Aorta (tissue), 5 donors: ENCODE data around the gene MMP10. TPM values are rescaled to one million over a fixed set of nuclear protein-coding genes. Genes with fewer than 3 reads are reported as not detected.

Source experiments
- ATAC-seq: fragments of 200-7000 bp; cut with Tn5 transposase; one replicate; pipeline ENCODE4 v1.9.1; 2022; ENCODE audit warnings: moderate library complexity; ENCODE audit not compliant: low FRiP score
- DNase-seq, 2 donors: peaks; one replicate each; pipeline ENCODE4 v3.0.0-alpha.2; 2020
- H3K27ac ChIP-seq, 2 donors: one replicate each; pipeline ENCODE4 v1.5.1; 2013; ENCODE audit warnings: low read length in 2 of 2, mild to moderate bottlenecking in 2 of 2, moderate library complexity in 2 of 2, control low read depth in 1 of 2, inconsistent platforms in 1 of 2, low read depth in 1 of 2
- H3K27me3 ChIP-seq, 2 donors: one replicate each; pipeline ENCODE4 v1.6.1; 2013; ENCODE audit warnings: control low read depth in 1 of 2, low read length in 1 of 2, mild to moderate bottlenecking in 1 of 2, moderate library complexity in 1 of 2; ENCODE audit not compliant: insufficient read depth in 2 of 2, control insufficient read depth in 1 of 2
- H3K36me3 ChIP-seq, 2 donors: one replicate each; pipeline ENCODE4 v1.6.1; 2013; ENCODE audit warnings: control low read depth in 1 of 2, low read length in 1 of 2, mild to moderate bottlenecking in 1 of 2; ENCODE audit not compliant: insufficient read depth in 2 of 2, control insufficient read depth in 1 of 2
- H3K4me1 ChIP-seq, 2 donors: one replicate each; pipeline ENCODE4 v1.6.1; 2013; ENCODE audit warnings: low read length in 2 of 2, control low read depth in 1 of 2, mild to moderate bottlenecking in 1 of 2, moderate library complexity in 1 of 2; ENCODE audit not compliant: insufficient read depth in 2 of 2, control insufficient read depth in 1 of 2
- H3K4me3 ChIP-seq, 2 donors: one replicate each; pipeline ENCODE4 v1.5.1; 2013; ENCODE audit warnings: low read length in 2 of 2, control low read depth in 1 of 2, mild to moderate bottlenecking in 1 of 2
- H3K9me3 ChIP-seq: one replicate; pipeline ENCODE4 v1.6.1; 2013; ENCODE audit warnings: mild to moderate bottlenecking, low read length; ENCODE audit not compliant: control insufficient read depth
- WGBS, 2 donors: extraction: QIAGEN DNeasy Blood & Tissue Kit; methylation state at CpG; one replicate each; pipeline ENCODE4 v1.1.7; 2013; 5-methylcytosine and 5-hydroxymethylcytosine counted together
- intact Hi-C, 2 donors: fragments of 100-400 bp; cut with DNase I; formaldehyde crosslinking; loops; one replicate each; pipeline versions ENCODE4 v1.14.2 to v1.15.0; 2022
- long read RNA-seq, 2 donors: library from polyadenylated mRNA; unstranded; transcript quantifications; one replicate each; pipeline ENCODE4 v2.0.0, GENCODE V29; 2020 to 2021
- polyA plus RNA-seq, 2 donors: library from polyadenylated mRNA; stranded (reverse); fragments of 200-250 nt; gene quantifications; one replicate each; pipeline ENCODE4 v1.2.3, GENCODE V29; 2013
- total RNA-seq, 2 donors: library from RNA; stranded (reverse); fragmentation: NEBNext Ultra II Directional; extraction: Animal tissue kit (Norgen Biotek cat#: 25700); gene quantifications; one replicate each; pipeline ENCODE4 v1.2.1, GENCODE V29; 2021
- donor health status: healthy with polysubstance abuse.
- donor health status: Bipolar disorder and iron deficiency.
- donor health status: DM: no; HTN: no; CAD: no.
- donor health status: DM: no; HTN: no; CAD: no.
- donor health status: DM: yes; HTN: yes; CAD: no.

MMP10 gene
- total RNA-seq (not detected), polyA plus RNA-seq (under 1 TPM in 1 of 2 donors, not detected in 1; 0.38 TPM)
- long read RNA-seq, donor 1 = 0 reads
- long read RNA-seq, donor 2 = 0 reads

DNA sequence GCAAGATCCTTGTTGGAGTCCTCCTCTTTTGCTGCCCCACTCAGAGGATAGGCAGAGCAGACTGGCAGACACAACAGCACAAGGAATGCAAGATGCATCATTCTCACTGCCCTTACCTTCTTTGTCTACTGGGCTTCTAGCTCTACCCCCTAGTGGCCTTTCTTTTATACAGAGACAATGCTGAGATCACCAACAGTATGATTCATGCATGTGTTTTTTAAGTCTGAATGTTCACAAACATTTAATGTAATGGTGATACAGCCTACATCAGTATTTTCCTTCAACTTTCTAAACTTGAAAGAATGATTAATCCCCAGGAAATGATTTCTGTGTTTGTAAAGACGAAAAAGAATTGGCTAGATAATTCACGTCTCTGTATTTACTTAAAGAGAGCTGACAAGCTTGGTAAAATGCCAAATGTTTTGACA, at the start of gene MMP10:
MMP10 (minus strand) TSS at position 138 of the 428 bp plus-strand sequence; CDS start at position 101, 37 bp downstream.
- DNase-seq (no peak), ATAC-seq (no peak)
- intact Hi-C loops = no loop called here
- H3K4me1 ChIP-seq = no peaks in the 10 kb centered on the region
- no peak within 1 kb of the TSS for H3K4me3 ChIP-seq
- no peaks in the 10 kb centered on the region for H3K36me3 ChIP-seq
- no peaks in the 10 kb centered on the region for H3K27me3 ChIP-seq
- H3K27ac ChIP-seq = no peak within 1 kb of the TSS
- no peaks in the 10 kb centered on the region for H3K9me3 ChIP-seq
- WGBS, 2 donors = 0 to 1% methylated on average over 2 of the region's 2 CpGs

DNA sequence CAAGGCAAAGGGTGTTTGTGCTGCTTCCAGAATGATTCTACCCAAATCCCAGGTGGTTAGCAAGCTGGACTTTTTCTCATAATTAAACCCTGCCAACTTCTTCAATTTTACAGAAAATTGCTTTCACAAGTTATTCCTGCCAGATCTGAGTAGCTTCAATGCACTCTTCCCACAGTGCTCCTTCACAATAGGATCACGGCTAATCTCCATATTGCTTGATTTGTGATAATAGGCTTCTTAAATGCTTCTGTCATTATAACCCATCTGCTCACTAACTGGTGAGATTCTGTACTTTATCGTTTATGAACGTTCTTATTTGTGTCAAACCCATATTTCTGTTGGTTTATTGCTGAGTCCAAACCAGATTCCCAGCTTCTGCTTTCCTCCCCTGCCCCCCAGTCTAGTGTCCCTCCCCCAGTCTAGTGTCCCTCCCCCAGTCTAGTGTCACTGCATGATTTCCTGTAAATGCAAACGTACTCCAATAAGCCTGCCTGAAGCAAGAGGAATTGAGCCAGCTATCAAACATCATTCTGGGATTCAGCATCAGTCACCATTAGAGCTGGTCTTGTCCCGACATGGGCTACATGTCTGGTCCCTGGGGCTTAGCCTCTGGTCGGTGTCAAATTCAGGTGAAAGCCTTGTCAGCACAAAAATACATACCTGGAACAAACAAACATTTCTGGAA, 49.0 kb upstream of the MMP10 start:
- intact Hi-C loops = no loop called here
- 61 to 63% methylated on average over 6 of the region's 6 CpGs for WGBS, 2 donors
- no peak for DNase-seq
- Histone ChIP-seq H3K27ac (no peak overlapping the region), H3K4me1 (no peaks in the 10 kb centered on the region), H3K27me3 (peaks cover 0 to 2% of the 10 kb centered on the region in 2 donors), H3K4me3 (no peak overlapping the region), H3K36me3 (no peaks in the 10 kb centered on the region), H3K9me3 (no peaks in the 10 kb centered on the region)
- no peak for ATAC-seq

DNA sequence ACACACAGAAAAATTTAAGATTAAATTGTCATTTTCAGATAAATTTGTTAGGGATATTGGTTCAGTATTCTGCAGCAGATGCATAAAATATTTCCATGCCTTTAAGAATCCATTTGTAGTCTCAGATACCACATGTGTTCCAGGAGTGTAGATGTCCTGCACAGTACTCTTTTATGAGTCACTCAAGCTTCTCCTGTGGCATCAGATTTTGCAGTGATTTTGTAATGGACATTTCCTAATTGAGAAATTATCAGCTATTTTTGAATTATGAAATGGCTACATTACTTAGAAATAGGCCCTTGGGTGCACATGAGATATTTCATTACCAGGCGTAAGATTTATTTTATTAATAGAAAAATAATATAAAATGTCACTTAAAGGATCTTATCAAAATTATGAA, 44.1 kb upstream of the MMP10 start:
- Histone ChIP-seq H3K4me1 (no peaks in the 10 kb centered on the region), H3K27ac (no peak overlapping the region), H3K36me3 (no peaks in the 10 kb centered on the region), H3K9me3 (no peaks in the 10 kb centered on the region), H3K4me3 (no peak overlapping the region), H3K27me3 (no peaks in the 10 kb centered on the region)
- ATAC-seq = no peak
- WGBS, 2 donors = 96 to 98% methylated on average over 1 of the region's 1 CpG
- intact Hi-C loops = no loop called here
- no peak for DNase-seq

DNA sequence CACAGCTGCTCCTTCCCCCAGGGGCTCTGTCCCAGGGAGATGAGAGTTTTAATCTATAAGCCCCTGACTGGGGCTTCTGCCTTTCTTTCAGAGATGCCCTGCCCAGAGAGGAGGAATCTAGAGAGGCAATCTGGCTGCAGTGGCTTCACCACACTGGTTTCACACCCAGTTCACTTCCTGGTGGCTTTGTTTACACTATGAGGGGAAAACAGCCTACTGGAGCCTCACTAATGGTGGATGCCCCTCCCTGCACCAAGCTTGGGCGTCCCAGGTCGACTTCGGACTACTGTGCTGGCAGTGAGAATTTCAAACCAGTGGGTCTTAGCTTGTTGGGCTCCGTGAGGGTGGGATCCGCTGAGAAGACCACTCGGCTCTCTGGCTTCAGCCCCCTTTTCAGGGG, 39.1 kb upstream of the MMP10 start:
- Histone ChIP-seq H3K27ac (no peak overlapping the region), H3K36me3 (no peaks in the 10 kb centered on the region), H3K9me3 (no peaks in the 10 kb centered on the region), H3K27me3 (no peaks in the 10 kb centered on the region), H3K4me3 (no peak overlapping the region), H3K4me1 (no peaks in the 10 kb centered on the region)
- WGBS, 2 donors = 71 to 82% methylated on average over 6 of the region's 6 CpGs
- intact Hi-C loops = no loop called here
- DNase-seq (no peak), ATAC-seq (no peak)

DNA sequence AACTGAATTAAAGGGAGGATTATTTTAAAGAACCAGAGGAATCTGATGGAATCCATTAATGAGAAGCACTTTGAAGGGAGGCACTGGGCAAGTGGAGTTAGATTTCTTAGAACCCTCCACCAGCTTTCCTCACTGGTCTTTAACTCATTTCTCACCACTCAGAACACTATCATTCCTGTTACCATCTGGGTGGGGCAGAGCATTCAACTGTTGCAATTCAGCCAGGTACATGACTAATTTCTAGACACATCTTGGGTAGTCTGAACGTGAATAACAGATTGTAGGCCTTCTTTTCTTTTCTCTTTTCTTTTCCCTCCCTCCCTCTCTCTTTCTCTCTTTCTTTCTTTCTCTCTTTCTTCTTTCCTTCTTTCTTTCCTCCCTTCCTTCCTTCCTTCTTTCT, 33.1 kb upstream of the MMP10 start:
- ATAC-seq (no peak), DNase-seq (no peak)
- Histone ChIP-seq H3K4me3 (no peak overlapping the region), H3K9me3 (no peaks in the 10 kb centered on the region), H3K36me3 (no peaks in the 10 kb centered on the region), H3K27ac (no peak overlapping the region), H3K27me3 (no peaks in the 10 kb centered on the region), H3K4me1 (no peaks in the 10 kb centered on the region)
- 78 to 80% methylated on average over 1 of the region's 1 CpG for WGBS, 2 donors
- intact Hi-C loops = no loop called here

DNA sequence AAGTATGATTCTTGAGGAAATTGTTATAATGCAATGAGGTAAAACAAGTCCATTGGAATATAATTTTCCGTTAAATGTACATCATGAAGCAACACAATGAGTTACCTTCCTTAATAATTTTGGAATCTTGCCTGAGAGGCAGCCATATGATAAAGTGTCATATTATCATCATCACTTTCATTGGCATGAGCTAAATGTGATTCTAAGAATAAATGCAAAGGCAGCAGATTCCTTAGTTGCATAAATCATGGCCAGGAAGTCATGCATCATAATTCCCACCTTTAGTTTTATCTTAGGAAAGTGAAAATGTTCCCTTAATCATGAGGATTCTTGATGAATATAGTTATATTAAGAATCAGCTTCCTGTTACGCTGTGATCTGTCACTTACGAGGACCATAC, 31.8 kb upstream of the MMP10 start:
- WGBS, 2 donors = 64 to 66% methylated on average over 3 of the region's 3 CpGs
- Histone ChIP-seq H3K4me1 (no peaks in the 10 kb centered on the region), H3K4me3 (no peak overlapping the region), H3K36me3 (no peaks in the 10 kb centered on the region), H3K9me3 (no peaks in the 10 kb centered on the region), H3K27ac (no peak overlapping the region), H3K27me3 (no peaks in the 10 kb centered on the region)
- DNase-seq (no peak), ATAC-seq (no peak)
- intact Hi-C loops = no loop called here

DNA sequence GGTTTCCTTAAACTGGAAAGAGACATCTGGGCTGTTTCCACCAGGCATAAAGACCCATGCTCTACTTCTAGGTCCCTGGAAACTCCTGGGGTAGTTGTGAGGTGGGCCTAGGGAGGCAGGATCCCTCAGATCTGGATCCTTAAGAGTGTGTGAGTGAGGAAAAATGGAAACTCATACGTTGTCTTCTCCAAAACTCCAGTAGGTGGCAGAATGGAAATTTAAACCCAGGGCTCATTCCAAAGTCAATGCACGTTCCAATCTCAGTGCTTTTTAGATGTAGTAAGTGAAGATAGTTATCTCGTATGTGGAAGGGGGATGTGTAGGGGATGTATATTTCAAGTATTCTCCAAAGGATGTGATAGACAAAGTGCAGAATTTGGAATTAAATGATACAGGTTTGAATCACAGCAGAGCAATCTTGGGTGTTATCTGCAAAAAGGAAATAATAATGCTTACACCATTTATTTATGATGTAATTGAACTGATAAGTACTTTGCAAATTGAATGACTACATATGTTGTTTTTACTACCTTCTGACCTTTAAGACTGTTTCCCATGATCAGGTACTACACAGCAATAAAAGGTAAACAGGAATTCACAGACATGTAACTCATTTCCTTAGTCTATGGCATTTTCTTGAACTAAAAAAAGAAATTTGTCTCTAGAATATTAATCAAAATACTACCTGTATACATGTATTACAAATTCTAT, 30.7 kb upstream of the MMP10 start:
- Histone ChIP-seq H3K36me3 (no peaks in the 10 kb centered on the region), H3K9me3 (no peaks in the 10 kb centered on the region), H3K27me3 (no peaks in the 10 kb centered on the region), H3K4me3 (no peak overlapping the region), H3K4me1 (no peaks in the 10 kb centered on the region), H3K27ac (no peak overlapping the region)
- ATAC-seq = no peak
- no peak for DNase-seq
- WGBS, 2 donors = 3 to 4% methylated on average over 3 of the region's 3 CpGs
- intact Hi-C loops = no loop called here

DNA sequence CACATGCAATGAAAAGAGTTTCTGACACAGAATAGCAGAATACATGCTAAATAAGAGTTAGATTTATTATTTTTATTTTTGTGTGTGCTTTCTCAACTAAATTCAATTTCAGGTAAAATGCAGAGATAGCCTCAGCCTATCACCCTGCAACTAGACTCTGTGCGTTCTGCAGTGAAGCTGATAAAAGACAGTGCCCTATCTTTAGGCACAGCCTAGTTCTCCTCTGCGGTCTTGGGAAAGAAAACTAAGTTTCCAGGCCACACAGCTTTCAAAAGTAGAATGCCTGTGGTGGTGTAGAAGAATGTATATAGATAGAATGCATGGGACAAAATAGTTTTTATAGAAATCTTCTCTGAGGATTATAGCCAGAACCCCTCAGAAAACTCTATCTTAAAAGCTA, 29.5 kb upstream of the MMP10 start:
- Histone ChIP-seq H3K9me3 (no peaks in the 10 kb centered on the region), H3K27ac (no peak overlapping the region), H3K4me1 (no peaks in the 10 kb centered on the region), H3K36me3 (no peaks in the 10 kb centered on the region), H3K27me3 (no peaks in the 10 kb centered on the region), H3K4me3 (no peak overlapping the region)
- DNase-seq (no peak), ATAC-seq (no peak)
- WGBS, 2 donors = 67 to 73% methylated on average over 2 of the region's 2 CpGs
- intact Hi-C loops = no loop called here

DNA sequence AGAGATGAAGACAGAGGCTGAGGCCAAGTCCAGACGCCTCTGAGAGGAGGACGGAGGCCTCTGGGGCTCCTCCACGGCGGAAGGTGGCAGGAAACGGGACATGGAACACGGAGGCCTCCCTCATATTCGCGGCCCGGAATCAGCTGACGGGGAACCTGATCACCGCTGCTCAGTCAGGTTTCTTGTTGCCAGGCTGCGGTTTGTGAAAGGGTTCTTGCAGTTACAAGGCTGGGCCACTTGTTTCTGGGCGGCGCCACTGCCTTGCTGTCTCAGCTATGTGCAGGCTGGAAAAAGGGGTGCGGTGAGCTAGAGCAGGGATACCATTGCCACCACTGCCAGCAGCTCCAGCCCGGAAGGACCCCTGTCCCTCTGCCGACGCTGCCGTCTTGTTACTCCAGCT, 27.5 kb upstream of the MMP10 start:
- ATAC-seq = no peak
- DNase-seq = peak in 1 of 2 donors; percentile 66
- intact Hi-C loops = no loop called here
- Histone ChIP-seq H3K36me3 (no peaks in the 10 kb centered on the region), H3K27me3 (no peaks in the 10 kb centered on the region), H3K4me1 (no peaks in the 10 kb centered on the region), H3K27ac (no peak overlapping the region), H3K4me3 (no peak overlapping the region), H3K9me3 (no peaks in the 10 kb centered on the region)
- WGBS, 2 donors = 44 to 45% methylated on average over 19 of the region's 19 CpGs
